ENCODE results near the gene FAXDC2.

DNA sequence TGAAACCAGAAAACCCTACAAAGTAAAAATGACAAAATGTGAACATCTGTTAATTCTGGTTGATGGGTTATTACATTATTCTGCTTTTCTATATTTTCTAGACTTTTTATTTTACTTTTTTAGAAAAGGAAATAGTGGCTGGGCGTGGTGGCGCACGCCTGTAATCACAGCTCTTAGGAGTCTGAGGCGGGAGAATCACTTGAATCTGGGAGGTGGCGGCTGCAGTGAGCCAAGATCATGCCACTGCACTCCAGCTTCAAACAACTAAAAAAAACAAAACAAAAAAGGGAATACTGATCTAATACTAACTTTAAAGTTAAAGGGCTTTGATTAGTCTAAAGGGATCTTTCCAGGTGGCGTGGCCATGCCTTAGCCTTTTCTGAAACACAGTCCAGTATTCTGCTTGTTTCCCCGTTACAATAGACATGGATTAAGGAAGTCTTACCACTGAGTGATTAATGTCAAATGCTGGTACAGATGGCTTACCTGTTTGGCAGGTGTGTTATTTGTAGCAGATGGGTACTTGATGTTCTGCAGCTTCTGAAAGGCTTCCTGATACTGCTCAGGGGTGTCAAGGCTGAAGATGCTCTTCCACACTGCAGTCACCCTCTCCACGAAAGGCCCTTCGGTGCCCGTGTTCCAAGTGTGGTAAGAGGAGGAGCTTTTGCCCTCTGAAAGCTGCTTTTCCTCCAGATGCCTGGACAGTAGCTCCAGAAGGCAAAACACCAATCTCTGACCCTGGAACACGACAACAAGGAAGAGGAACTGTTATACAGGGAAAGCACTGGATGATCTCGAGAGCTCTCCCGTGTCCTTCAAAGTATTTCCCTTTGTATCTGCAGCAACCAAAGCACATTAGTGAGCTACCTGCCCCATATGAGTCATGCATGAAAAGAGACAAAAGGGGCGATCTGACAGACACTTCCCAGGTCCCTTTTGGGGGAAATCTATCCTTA, 45.5 kb upstream of the FAXDC2 start:
- TF ChIP-seq POLR2AphosphoS5 (IDR thresholded peaks at IDR 0.05; ENCODE audit: low read depth, low read length) (no peak), POLR2A (IDR thresholded peaks at IDR 0.05; ENCODE audit: low read depth, low read length) (no peak), SPI1 (IDR thresholded peaks at IDR 0.05; ENCODE audit: low read depth, low read length) (no peak), TAF1 (IDR thresholded peaks at IDR 0.05; ENCODE audit: low read depth, low read length) (no peak), PAX5 (IDR thresholded peaks at IDR 0.05; ENCODE audit: insufficient read depth, low read length, severe bottlenecking) (no peak), POU2F2 (IDR thresholded peaks at IDR 0.05; ENCODE audit: low read depth, low read length) (no peak)
